NB4 (cell line): ENCODE data around the gene MAP4.
A peak's percentile ranks its signal among the peaks of the same experiment; 100 is the strongest.
"Not testable (repeated sequence)": the region's sequence is repeated elsewhere in the genome, so short reads cannot be mapped to it uniquely, and the experiment has no call there.

Source experiments
- DNase-seq: peaks from one replicate; pipeline ENCODE4 v3.0.0; 2010; ENCODE audit warnings: low read depth
- H3K4me3 ChIP-seq: one replicate; pipeline ENCODE4 v1.5.1; 2011; ENCODE audit warnings: mild to moderate bottlenecking, low read depth, low read length, moderate library complexity
- CTCF ChIP-seq: IDR thresholded peaks from one replicate; pipeline ENCODE4 v1.5.1; 2012; ENCODE audit warnings: low read depth, low read length
- MAX ChIP-seq: IDR thresholded peaks from 2 replicates; pipeline ENCODE4 v1.6.1; 2011; ENCODE audit warnings: low read depth, low read length
- MYC ChIP-seq: IDR thresholded peaks from 2 replicates; pipeline ENCODE4 v1.6.1; 2011; ENCODE audit warnings: low read depth, low read length
- POLR2A ChIP-seq: IDR thresholded peaks from 2 replicates; pipeline ENCODE4 v1.6.1; 2011; ENCODE audit warnings: mild to moderate bottlenecking; ENCODE audit not compliant: insufficient read length; ENCODE audit errors: extremely low read depth

The MAP4 gene

GRCh38 chr3:47846186-47846879 is 169.9 kb downstream of the MAP4 start:
- no peak for DNase-seq
- TF ChIP-seq POLR2A (no peak), MYC (no peak), CTCF (no peak), MAX (no peak)
- no peak overlapping the region for H3K4me3 ChIP-seq

GRCh38 chr3:47841786-47842349 is 174.3 kb downstream of the MAP4 start:
- no peak for TF ChIP-seq MAX
- TF ChIP-seq POLR2A: no peak
- TF ChIP-seq CTCF: no peak
- TF ChIP-seq MYC: no peak
- no peak for DNase-seq
- H3K4me3 ChIP-seq: no peak overlapping the region

- DNase-seq: no peak
- no peak for TF ChIP-seq MAX
- TF ChIP-seq POLR2A: no peak
- no peak for TF ChIP-seq CTCF
- no peak for TF ChIP-seq MYC
- H3K4me3 ChIP-seq: no peak overlapping the region
Measured at GRCh38 chr3:47838503-47838902, 177.7 kb downstream of the MAP4 start.

GRCh38 chr3:47836986-47837385 is 179.2 kb downstream of the MAP4 start:
- TF ChIP-seq MYC (no peak), MAX (no peak), POLR2A (no peak), CTCF (no peak)
- DNase-seq: no peak
- no peak overlapping the region for H3K4me3 ChIP-seq

- H3K4me3 ChIP-seq: not testable (repeated sequence)
- DNase-seq: peak; percentile 43
Measured at GRCh38 chr3:47829482-47829881, 186.7 kb downstream of the MAP4 start.

- TF ChIP-seq MAX: no peak
- no peak for TF ChIP-seq MYC
- no peak for TF ChIP-seq POLR2A
- TF ChIP-seq CTCF: no peak
- H3K4me3 ChIP-seq: peak overlapping the region; percentile 89
- DNase-seq: peak; percentile 27
Measured at GRCh38 chr3:47825590-47825989, 190.6 kb downstream of the MAP4 start.
